HEK293 (cell line): Measurements from ENCODE around the gene SLC39A11.

Experiments
- CTCF ChIA-PET: fragments of 350-600 bp; formaldehyde crosslinking; extraction: SDS; loops from one replicate; lab custom pipeline; 2021; ENCODE audit warnings: antibody characterized with exemption; lab: Yijun Ruan, JAX
- POLR2A ChIA-PET: fragments of 300-600 bp; formaldehyde crosslinking; extraction: SDS; loops from one replicate; lab custom pipeline; 2020; ENCODE audit warnings: antibody characterized with exemption, inconsistent platforms; lab: Yijun Ruan, JAX
- H3K27ac ChIP-seq: fragments of 200-500 bp; sonication (Bioruptor generic); 2 replicates; pipeline ENCODE4 v1.5.1; 2014; ENCODE audit warnings: low read depth, low read length, control low read depth, inconsistent platforms; ENCODE audit errors: extremely low read depth
- H3K36me3 ChIP-seq, 2 experiments: fragments of 200-500 bp in 1 of 2; sonication (Bioruptor generic) in 1 of 2; 1 replicate in 1 of 2; 2 replicates in 1 of 2; pipeline ENCODE4 v1.5.1; 2014 to 2017; ENCODE audit warnings: inconsistent platforms in 2 of 2, low read length in 2 of 2; ENCODE audit not compliant: control insufficient read depth in 2 of 2, insufficient read depth in 1 of 2
- H3K4me1 ChIP-seq: fragments of 200-500 bp; sonication (Bioruptor generic); 2 replicates; pipeline ENCODE4 v1.5.1; 2014; ENCODE audit warnings: mild to moderate bottlenecking, low read length, inconsistent platforms; ENCODE audit not compliant: control insufficient read depth, insufficient read depth
- H3K4me3 ChIP-seq: 2 replicates; pipeline ENCODE4 v1.5.1; 2011; ENCODE audit warnings: low read depth, mild to moderate bottlenecking, control low read depth, low read length, moderate library complexity
- H3K9me3 ChIP-seq: fragments of 200-500 bp; sonication (Bioruptor generic); 2 replicates; pipeline ENCODE4 v1.5.1; 2014; ENCODE audit warnings: low read depth, low read length, inconsistent platforms; ENCODE audit not compliant: control insufficient read depth, insufficient read depth
- HOXA7 ChIP-seq: sonication (generic); formaldehyde crosslinking; IDR thresholded peaks from 2 replicates; pipeline ENCODE4 v1.8.1; 2022; ENCODE audit warnings: missing genetic modification reagents, borderline replicate concordance
- HOXC10 ChIP-seq: sonication (generic); formaldehyde crosslinking; IDR thresholded peaks from 2 replicates; pipeline ENCODE4 v1.8.1; 2023; ENCODE audit warnings: mild to moderate bottlenecking, missing genetic modification reagents
- KLF16 ChIP-seq: fragments of 450-650 bp; formaldehyde crosslinking; IDR thresholded peaks from 2 replicates; pipeline ENCODE4 v1.5.1; 2017; ENCODE audit warnings: missing biosample characterization, missing genetic modification characterization
- KLF9 ChIP-seq: fragments of 450-650 bp; formaldehyde crosslinking; IDR thresholded peaks from 2 replicates; pipeline ENCODE4 v1.5.1; 2016; ENCODE audit warnings: missing biosample characterization, missing genetic modification characterization, low read depth
- OSR2 ChIP-seq: fragments of 450-650 bp; formaldehyde crosslinking; IDR thresholded peaks from 2 replicates; pipeline ENCODE4 v1.5.1; 2016; ENCODE audit warnings: missing biosample characterization, missing genetic modification characterization
- REPIN1 ChIP-seq: fragments of 450-650 bp; formaldehyde crosslinking; IDR thresholded peaks from 2 replicates; pipeline ENCODE4 v1.5.1; 2017; ENCODE audit warnings: missing biosample characterization, missing genetic modification characterization, low read depth
- SP7 ChIP-seq: fragments of 450-650 bp; formaldehyde crosslinking; IDR thresholded peaks from 2 replicates; pipeline ENCODE4 v1.5.1; 2016; ENCODE audit warnings: missing biosample characterization, missing genetic modification characterization
- ZFHX2 ChIP-seq: fragments of 450-650 bp; formaldehyde crosslinking; conservative IDR thresholded peaks from 2 replicates; pipeline ENCODE4 v1.5.1; 2016; ENCODE audit warnings: missing biosample characterization, missing genetic modification characterization
- ZFP3 ChIP-seq: fragments of 450-650 bp; formaldehyde crosslinking; IDR thresholded peaks from 2 replicates; pipeline ENCODE4 v1.5.1; 2016; ENCODE audit warnings: low read depth, missing biosample characterization, missing genetic modification characterization
- ZIC2 ChIP-seq: fragments of 450-650 bp; formaldehyde crosslinking; IDR thresholded peaks from 2 replicates; pipeline ENCODE4 v1.5.1; 2016; ENCODE audit warnings: missing biosample characterization, missing genetic modification characterization
- ZNF121 ChIP-seq: fragments of 450-650 bp; formaldehyde crosslinking; IDR thresholded peaks from 2 replicates; pipeline ENCODE4 v1.5.1; 2016; ENCODE audit warnings: missing biosample characterization, missing genetic modification characterization
- ZNF140 ChIP-seq: fragments of 450-650 bp; formaldehyde crosslinking; IDR thresholded peaks from 2 replicates; pipeline ENCODE4 v1.5.1; 2016; ENCODE audit warnings: missing biosample characterization, missing genetic modification characterization
- ZNF157 ChIP-seq: fragments of 450-650 bp; formaldehyde crosslinking; IDR thresholded peaks from 2 replicates; pipeline ENCODE4 v1.5.1; 2016; ENCODE audit warnings: missing biosample characterization, missing genetic modification characterization
- ZNF169 ChIP-seq: fragments of 450-650 bp; formaldehyde crosslinking; IDR thresholded peaks from 2 replicates; pipeline ENCODE4 v1.5.1; 2016; ENCODE audit warnings: missing biosample characterization, missing genetic modification characterization
- ZNF211 ChIP-seq: fragments of 450-650 bp; formaldehyde crosslinking; IDR thresholded peaks from 2 replicates; pipeline ENCODE4 v1.5.1; 2016; ENCODE audit warnings: low read depth, missing biosample characterization, missing genetic modification characterization
- ZNF239 ChIP-seq: fragments of 450-650 bp; formaldehyde crosslinking; IDR thresholded peaks from 2 replicates; pipeline ENCODE4 v1.5.1; 2016; ENCODE audit warnings: missing biosample characterization, missing genetic modification characterization
- ZNF24 ChIP-seq: fragments of 450-650 bp; formaldehyde crosslinking; IDR thresholded peaks from 2 replicates; pipeline ENCODE4 v1.5.1; 2016; ENCODE audit warnings: missing biosample characterization, missing genetic modification characterization
- ZNF274 ChIP-seq, 2 experiments: fragments of 200-500 bp in 1 of 2; fragments of 450-650 bp in 1 of 2; sonication (Bioruptor generic) in 1 of 2; formaldehyde crosslinking in 1 of 2; IDR thresholded peaks; 2 replicates each; pipeline versions ENCODE4 v1.5.1 to v1.6.1; 2014 to 2016; ENCODE audit warnings: borderline replicate concordance in 1 of 2, inconsistent platforms in 1 of 2, low read length in 1 of 2, missing biosample characterization in 1 of 2, missing genetic modification characterization in 1 of 2
- ZNF350 ChIP-seq: fragments of 450-650 bp; formaldehyde crosslinking; IDR thresholded peaks from 2 replicates; pipeline ENCODE4 v1.5.0; 2017; ENCODE audit warnings: missing biosample characterization, mild to moderate bottlenecking, missing genetic modification characterization
- ZNF394 ChIP-seq: fragments of 450-650 bp; formaldehyde crosslinking; IDR thresholded peaks from 2 replicates; pipeline ENCODE4 v1.5.1; 2016; ENCODE audit warnings: missing biosample characterization, missing genetic modification characterization, mild to moderate bottlenecking, moderate library complexity, borderline replicate concordance
- ZNF514 ChIP-seq: fragments of 450-650 bp; formaldehyde crosslinking; IDR thresholded peaks from 2 replicates; pipeline ENCODE4 v1.5.1; 2016; ENCODE audit warnings: missing biosample characterization, missing genetic modification characterization
- ZNF549 ChIP-seq: fragments of 450-650 bp; IDR thresholded peaks from 2 replicates; pipeline ENCODE4 v1.5.1; 2018; ENCODE audit warnings: missing biosample characterization, missing genetic modification characterization, mild to moderate bottlenecking, inconsistent platforms, moderate library complexity
- ZNF561 ChIP-seq: fragments of 450-650 bp; IDR thresholded peaks from 2 replicates; pipeline ENCODE4 v1.5.1; 2018; ENCODE audit warnings: missing biosample characterization, missing genetic modification characterization, borderline replicate concordance
- ZNF571 ChIP-seq: fragments of 450-650 bp; formaldehyde crosslinking; IDR thresholded peaks from 2 replicates; pipeline ENCODE4 v1.5.0; 2017; ENCODE audit warnings: missing biosample characterization, missing genetic modification characterization
- ZNF585B ChIP-seq: fragments of 450-650 bp; formaldehyde crosslinking; IDR thresholded peaks from 2 replicates; pipeline ENCODE4 v1.5.1; 2016; ENCODE audit warnings: missing biosample characterization, missing genetic modification characterization
- ZNF596 ChIP-seq: fragments of 450-650 bp; IDR thresholded peaks from 2 replicates; pipeline ENCODE4 v1.5.0; 2018; ENCODE audit warnings: missing biosample characterization, mild to moderate bottlenecking, missing genetic modification characterization, moderate library complexity
- ZNF623 ChIP-seq: fragments of 450-650 bp; formaldehyde crosslinking; IDR thresholded peaks from 2 replicates; pipeline ENCODE4 v1.5.1; 2016; ENCODE audit warnings: missing biosample characterization, missing genetic modification characterization
- ZNF670 ChIP-seq: fragments of 450-650 bp; formaldehyde crosslinking; IDR thresholded peaks from 2 replicates; pipeline ENCODE4 v1.5.1; 2016; ENCODE audit warnings: missing biosample characterization, missing genetic modification characterization, low read depth
- ZXDB ChIP-seq: fragments of 450-650 bp; formaldehyde crosslinking; IDR thresholded peaks from 2 replicates; pipeline ENCODE4 v1.5.1; 2016; ENCODE audit warnings: missing biosample characterization, missing genetic modification characterization
- TF ChIP-seq, protein P1 (sequence below): fragments of 450-650 bp; formaldehyde crosslinking; IDR thresholded peaks from 2 replicates; pipeline ENCODE4 v1.5.1; 2016; ENCODE audit warnings: missing biosample characterization, missing genetic modification characterization
- TF ChIP-seq, protein P2 (sequence below): fragments of 450-650 bp; formaldehyde crosslinking; IDR thresholded peaks from 2 replicates; pipeline ENCODE4 v1.5.1; 2016; ENCODE audit warnings: missing biosample characterization, missing genetic modification characterization

The SLC39A11 gene

GRCh38 chr17:72948115-72948514 is 144.4 kb downstream of the SLC39A11 start:
- POLR2A ChIA-PET, result no interaction called here
- peaks cover 3% of the 10 kb centered on the region; the same call in 1 of the 2 replicates for H3K4me1 ChIP-seq

DNA sequence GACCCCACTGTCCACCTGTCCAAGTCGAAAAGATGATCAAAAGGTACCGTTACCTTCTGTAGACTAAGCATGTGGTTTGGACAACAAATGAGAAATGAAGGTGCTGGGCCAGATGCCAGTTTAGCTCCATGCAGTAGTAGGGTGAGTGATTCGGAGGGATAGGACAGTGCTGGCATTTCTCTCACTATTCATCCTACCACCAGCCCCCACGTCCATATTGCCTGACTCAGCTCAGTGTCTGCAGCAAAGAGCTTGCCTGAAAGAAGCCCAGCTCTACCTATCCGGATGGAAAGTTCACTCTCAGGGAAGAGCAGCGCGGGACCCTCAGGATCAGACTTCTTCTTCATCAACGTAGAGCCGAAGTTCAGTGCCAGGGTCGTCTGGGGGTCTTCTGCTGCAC is 145.0 kb downstream of the SLC39A11 start:
- no peak for TF ChIP-seq KLF9
- no peak for TF ChIP-seq ZNF24
- no peak for TF ChIP-seq ZNF211 (tag by site-specific recombination)
- no peak for TF ChIP-seq ZNF121 (tag by site-specific recombination)
- TF ChIP-seq ZNF239 (tag by site-specific recombination), result no peak
- TF ChIP-seq ZFHX2, result no peak
- no peak for TF ChIP-seq ZNF670 (tag by site-specific recombination)
- no peak for TF ChIP-seq ZNF169 (tag by site-specific recombination)
- TF ChIP-seq, protein P1, sequence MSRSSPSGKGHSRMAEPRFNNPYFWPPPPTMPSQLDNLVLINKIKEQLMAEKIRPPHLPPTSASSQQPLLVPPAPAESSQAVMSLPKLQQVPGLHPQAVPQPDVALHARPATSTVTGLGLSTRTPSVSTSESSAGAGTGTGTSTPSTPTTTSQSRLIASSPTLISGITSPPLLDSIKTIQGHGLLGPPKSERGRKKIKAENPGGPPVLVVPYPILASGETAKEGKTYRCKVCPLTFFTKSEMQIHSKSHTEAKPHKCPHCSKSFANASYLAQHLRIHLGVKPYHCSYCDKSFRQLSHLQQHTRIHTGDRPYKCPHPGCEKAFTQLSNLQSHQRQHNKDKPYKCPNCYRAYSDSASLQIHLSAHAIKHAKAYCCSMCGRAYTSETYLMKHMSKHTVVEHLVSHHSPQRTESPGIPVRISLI, result no peak
- TF ChIP-seq HOXA7 (CRISPR knock-in tag), result no peak
- TF ChIP-seq REPIN1 (tag by site-specific recombination), result no peak
- no peak for TF ChIP-seq ZNF140 (tag by site-specific recombination)
- TF ChIP-seq, all 188 proteins: peak for 0
- Histone ChIP-seq H3K4me3 (no peak overlapping the region), H3K9me3 (no peaks in the 10 kb centered on the region), H3K4me1 (peaks cover 3% of the 10 kb centered on the region; the same call in 1 of the 2 replicates), H3K36me3 (no peaks in the 10 kb centered on the region), H3K27ac (no peak overlapping the region)
- POLR2A ChIA-PET, result no interaction called here
- CTCF ChIA-PET, result no interaction called here

More at GRCh38 chr17:72948115-72948514, 144.4 kb downstream of the SLC39A11 start:
- no peak for TF ChIP-seq ZFP3 (tag by site-specific recombination)
- no peak for TF ChIP-seq ZNF596 (tag by site-specific recombination)
- TF ChIP-seq SP7 (tag by site-specific recombination), result no peak
- no peak for TF ChIP-seq ZNF571 (tag by site-specific recombination)
- no peak for TF ChIP-seq ZNF274 (IDR thresholded peaks at IDR 0.05; ENCODE audit: low read length)
- TF ChIP-seq ZNF274 (tag by site-specific recombination; IDR thresholded peaks at IDR 0.05; ENCODE audit: borderline replicate concordance), result no peak
- TF ChIP-seq KLF16 (tag by site-specific recombination), result no peak
- TF ChIP-seq ZXDB (tag by site-specific recombination), result no peak
- TF ChIP-seq OSR2, result no peak
- no peak for TF ChIP-seq ZNF585B (tag by site-specific recombination)
- TF ChIP-seq ZNF514 (tag by site-specific recombination), result no peak
- no peak for TF ChIP-seq ZNF549 (tag by site-specific recombination)
- CTCF ChIA-PET, result interaction anchor here (0.7 kb wide), 1 partner anchor 10 kb away, joined by 3 read pairs; no protein-coding TSS in a partner anchor
- no peaks in the 10 kb centered on the region for H3K36me3 ChIP-seq
- no peak overlapping the region for H3K27ac ChIP-seq
- no peak overlapping the region for H3K4me3 ChIP-seq
- no peaks in the 10 kb centered on the region for H3K9me3 ChIP-seq

GRCh38 chr17:72946696-72947095 is 145.8 kb downstream of the SLC39A11 start:
- ChIA-PET CTCF (no interaction called here), POLR2A (no interaction called here)
- H3K4me1 ChIP-seq, result peaks cover 3% of the 10 kb centered on the region; the same call in 1 of the 2 replicates
- no peak overlapping the region for H3K4me3 ChIP-seq
- H3K27ac ChIP-seq, result no peak overlapping the region
- no peaks in the 10 kb centered on the region for H3K36me3 ChIP-seq
- no peaks in the 10 kb centered on the region for H3K9me3 ChIP-seq
- TF ChIP-seq, protein P1, result no peak
- TF ChIP-seq ZNF561, result no peak
- no peak for TF ChIP-seq ZNF157 (tag by site-specific recombination)
- TF ChIP-seq HOXC10 (CRISPR knock-in tag), result no peak
- no peak for TF ChIP-seq ZNF623
- TF ChIP-seq ZNF350 (tag by site-specific recombination), result no peak
- TF ChIP-seq, protein P2, sequence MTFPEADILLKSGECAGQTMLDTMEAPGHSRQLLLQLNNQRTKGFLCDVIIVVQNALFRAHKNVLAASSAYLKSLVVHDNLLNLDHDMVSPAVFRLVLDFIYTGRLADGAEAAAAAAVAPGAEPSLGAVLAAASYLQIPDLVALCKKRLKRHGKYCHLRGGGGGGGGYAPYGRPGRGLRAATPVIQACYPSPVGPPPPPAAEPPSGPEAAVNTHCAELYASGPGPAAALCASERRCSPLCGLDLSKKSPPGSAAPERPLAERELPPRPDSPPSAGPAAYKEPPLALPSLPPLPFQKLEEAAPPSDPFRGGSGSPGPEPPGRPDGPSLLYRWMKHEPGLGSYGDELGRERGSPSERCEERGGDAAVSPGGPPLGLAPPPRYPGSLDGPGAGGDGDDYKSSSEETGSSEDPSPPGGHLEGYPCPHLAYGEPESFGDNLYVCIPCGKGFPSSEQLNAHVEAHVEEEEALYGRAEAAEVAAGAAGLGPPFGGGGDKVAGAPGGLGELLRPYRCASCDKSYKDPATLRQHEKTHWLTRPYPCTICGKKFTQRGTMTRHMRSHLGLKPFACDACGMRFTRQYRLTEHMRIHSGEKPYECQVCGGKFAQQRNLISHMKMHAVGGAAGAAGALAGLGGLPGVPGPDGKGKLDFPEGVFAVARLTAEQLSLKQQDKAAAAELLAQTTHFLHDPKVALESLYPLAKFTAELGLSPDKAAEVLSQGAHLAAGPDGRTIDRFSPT (tag by site-specific recombination), result no peak
- TF ChIP-seq ZIC2, result no peak
- TF ChIP-seq ZNF394 (tag by site-specific recombination), result no peak
